Keratinocyte (primary cell): Measurements from ENCODE around the gene CCL27. TPM values are rescaled to one million over a fixed set of nuclear protein-coding genes. Genes with fewer than 3 reads are reported as not detected.

Experiments used
- DNase-seq: peaks from one replicate; pipeline ENCODE4 v3.0.0-alpha.2; 2011; ENCODE audit warnings: low read depth, missing footprints, low spot score
- FAIRE-seq: peaks from 2 replicates; lab custom pipeline; 2011; peaks lifted over from hg19 to GRCh38; lab: Jason Lieb, UNC
- H2AFZ ChIP-seq: 2 replicates; pipeline ENCODE4 v1.6.0; 2012; ENCODE audit warnings: low read length, control low read depth, inconsistent platforms; ENCODE audit not compliant: control insufficient read depth
- H3K27ac ChIP-seq: 2 replicates; pipeline ENCODE4 v1.5.1; 2011; ENCODE audit warnings: low read length; ENCODE audit not compliant: control insufficient read depth, insufficient read depth
- H3K27me3 ChIP-seq: 3 replicates; pipeline ENCODE4 v1.6.0; 2011; ENCODE audit warnings: low read length; ENCODE audit not compliant: control insufficient read depth, insufficient read depth; ENCODE audit errors: extremely low read depth
- H3K36me3 ChIP-seq, 2 experiments: 2 replicates in 1 of 2; 3 replicates in 1 of 2; pipeline ENCODE4 v1.5.1; 2011; ENCODE audit warnings: low read length in 2 of 2, mild to moderate bottlenecking in 1 of 2; ENCODE audit not compliant: control insufficient read depth in 2 of 2, insufficient read depth in 2 of 2; ENCODE audit errors: extremely low read depth in 1 of 2
- H3K4me1 ChIP-seq: 3 replicates; pipeline ENCODE4 v1.5.1; 2011; ENCODE audit warnings: low read length; ENCODE audit not compliant: control insufficient read depth, insufficient read depth; ENCODE audit errors: extremely low read depth
- H3K4me2 ChIP-seq: 3 replicates; pipeline ENCODE4 v1.6.0; 2011; ENCODE audit warnings: low read depth, low read length; ENCODE audit not compliant: control insufficient read depth, insufficient read depth; ENCODE audit errors: extremely low read depth
- H3K4me3 ChIP-seq, 3 experiments: fragments of 200-600 bp in 1 of 3; sonication (generic) in 1 of 3; 2 replicates in 2 of 3; 3 replicates in 1 of 3; pipeline ENCODE4 v1.5.1; 2011 to 2016; ENCODE audit warnings: low read length in 3 of 3, mild to moderate bottlenecking in 3 of 3, control low read depth in 2 of 3, inconsistent platforms in 1 of 3, low read depth in 1 of 3, mixed read lengths in 1 of 3, mixed run types in 1 of 3, moderate library complexity in 1 of 3; ENCODE audit not compliant: control insufficient read depth in 2 of 3, insufficient read depth in 2 of 3; ENCODE audit errors: extremely low read depth in 1 of 3
- H3K79me2 ChIP-seq: 2 replicates; pipeline ENCODE4 v1.6.0; 2012; ENCODE audit warnings: low read length; ENCODE audit not compliant: control insufficient read depth, insufficient read depth
- H3K9ac ChIP-seq: 3 replicates; pipeline ENCODE4 v1.6.0; 2011; ENCODE audit warnings: low read length; ENCODE audit not compliant: control insufficient read depth, insufficient read depth; ENCODE audit errors: extremely low read depth
- H3K9me1 ChIP-seq: 3 replicates; pipeline ENCODE4 v1.6.0; 2011; ENCODE audit warnings: low read length; ENCODE audit not compliant: control insufficient read depth, insufficient read depth; ENCODE audit errors: extremely low read depth
- H3K9me3 ChIP-seq: 2 replicates; pipeline ENCODE4 v1.5.1; 2012; ENCODE audit warnings: low read depth, low read length; ENCODE audit not compliant: control insufficient read depth
- H4K20me1 ChIP-seq: 3 replicates; pipeline ENCODE4 v1.6.0; 2011; ENCODE audit warnings: low read length; ENCODE audit not compliant: control insufficient read depth, insufficient read depth; ENCODE audit errors: extremely low read depth
- EZH2 ChIP-seq: IDR thresholded peaks from one replicate; pipeline ENCODE4 v1.6.1; 2012; ENCODE audit warnings: inconsistent platforms, mild to moderate bottlenecking, low read length, moderate library complexity
- dilution Hi-C: fragments of 300-500 bp; cut with MboI; formaldehyde crosslinking; loops from one replicate; pipeline ENCODE4 v1.7.0; 2020; ENCODE audit warnings: low sequenced_read_pairs; ENCODE audit not compliant: extremely low pct_ligation_motif_present
- polyA plus RNA-seq, 5 experiments: library from polyadenylated mRNA; depleted of rRNA in 3 of 5; stranded (reverse) in 3 of 5; stranded (forward) in 1 of 5; unstranded in 1 of 5; fragments of >200 nt; gene quantifications; 1 replicate in 1 of 5; 2 replicates in 3 of 5; 3 replicates in 1 of 5; pipeline versions ENCODE4 v1.2.1 to v1.2.3, GENCODE V29; 2011 to 2012; ENCODE audit warnings: missing spikeins in 2 of 5, low read depth in 1 of 5, low replicate concordance in 1 of 5
- TF ChIP-seq, protein P1 (sequence below), 3 experiments: IDR thresholded peaks in 1 of 3; conservative IDR thresholded peaks in 1 of 3; optimal IDR thresholded peaks in 1 of 3; 2 replicates in 2 of 3; 3 replicates in 1 of 3; pipeline versions ENCODE3 to v1.5.1; 2011; ENCODE audit warnings: low read length in 3 of 3, mild to moderate bottlenecking in 3 of 3, moderate library complexity in 2 of 3, control low read depth in 1 of 3, inconsistent platforms in 1 of 3; ENCODE audit not compliant: insufficient read depth in 2 of 3; ENCODE audit errors: extremely low read depth in 1 of 3

Gene CCL27
- polyA plus RNA-seq, 1 donor (not counting 4 experiments of a cell fraction or from before 2014, with no cell fraction given) = 0.46 TPM

DNA sequence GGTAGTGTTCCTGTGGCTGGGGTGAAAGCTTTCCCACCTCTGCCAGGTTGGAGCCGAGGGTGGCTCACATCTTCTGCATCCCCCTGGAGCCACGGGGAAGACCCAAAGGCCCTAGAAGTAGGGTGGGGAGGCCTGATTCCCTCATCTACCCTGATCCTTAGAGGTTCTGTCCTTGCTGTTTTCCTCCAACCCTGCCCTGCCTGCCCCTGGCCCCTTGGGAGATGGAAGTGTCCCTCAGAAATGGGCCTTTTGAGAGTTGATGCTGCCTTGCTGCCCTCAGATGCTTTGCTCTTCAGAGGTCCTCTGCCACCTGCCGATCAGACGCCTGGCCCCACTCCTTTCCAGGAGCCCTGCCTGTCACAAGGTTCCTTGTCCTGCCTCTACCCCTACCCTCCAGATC, 22.4 kb upstream of the CCL27 start:
- H3K4me3 ChIP-seq = no peak overlapping the region
- no peaks in the 10 kb centered on the region for H4K20me1 ChIP-seq
- H3K4me2 ChIP-seq = no peak overlapping the region
- no peak for TF ChIP-seq EZH2
- TF ChIP-seq, protein P1, sequence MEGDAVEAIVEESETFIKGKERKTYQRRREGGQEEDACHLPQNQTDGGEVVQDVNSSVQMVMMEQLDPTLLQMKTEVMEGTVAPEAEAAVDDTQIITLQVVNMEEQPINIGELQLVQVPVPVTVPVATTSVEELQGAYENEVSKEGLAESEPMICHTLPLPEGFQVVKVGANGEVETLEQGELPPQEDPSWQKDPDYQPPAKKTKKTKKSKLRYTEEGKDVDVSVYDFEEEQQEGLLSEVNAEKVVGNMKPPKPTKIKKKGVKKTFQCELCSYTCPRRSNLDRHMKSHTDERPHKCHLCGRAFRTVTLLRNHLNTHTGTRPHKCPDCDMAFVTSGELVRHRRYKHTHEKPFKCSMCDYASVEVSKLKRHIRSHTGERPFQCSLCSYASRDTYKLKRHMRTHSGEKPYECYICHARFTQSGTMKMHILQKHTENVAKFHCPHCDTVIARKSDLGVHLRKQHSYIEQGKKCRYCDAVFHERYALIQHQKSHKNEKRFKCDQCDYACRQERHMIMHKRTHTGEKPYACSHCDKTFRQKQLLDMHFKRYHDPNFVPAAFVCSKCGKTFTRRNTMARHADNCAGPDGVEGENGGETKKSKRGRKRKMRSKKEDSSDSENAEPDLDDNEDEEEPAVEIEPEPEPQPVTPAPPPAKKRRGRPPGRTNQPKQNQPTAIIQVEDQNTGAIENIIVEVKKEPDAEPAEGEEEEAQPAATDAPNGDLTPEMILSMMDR (optimal IDR thresholded peaks at IDR 0.05 in 1 of 3, IDR thresholded peaks at IDR 0.05 in 1 of 3, conservative IDR thresholded peaks at IDR 0.05 in 1 of 3; ENCODE audit: extremely low read depth in 1 of 3, insufficient read depth in 2 of 3, low read length in 3 of 3) = no peak
- H3K79me2 ChIP-seq = no peaks in the 10 kb centered on the region
- H2AFZ ChIP-seq = no peak overlapping the region
- H3K4me1 ChIP-seq = no peaks in the 10 kb centered on the region
- H3K9me3 ChIP-seq = no peaks in the 10 kb centered on the region
- dilution Hi-C loops = no loop called here
- H3K27me3 ChIP-seq = no peaks in the 10 kb centered on the region
- H3K36me3 ChIP-seq = peaks cover 0 to 3% of the 10 kb centered on the region in 2 experiments
- H3K27ac ChIP-seq = no peak overlapping the region
- H3K9me1 ChIP-seq = no peaks in the 10 kb centered on the region
- H3K9ac ChIP-seq = no peak overlapping the region
- DNase-seq (no peak), FAIRE-seq (no peak)

- Histone ChIP-seq H3K27me3 (no peaks in the 10 kb centered on the region), H3K27ac (no peak overlapping the region), H3K9me3 (no peaks in the 10 kb centered on the region), H3K9me1 (no peaks in the 10 kb centered on the region), H3K79me2 (no peaks in the 10 kb centered on the region), H3K9ac (no peak overlapping the region), H3K4me1 (no peaks in the 10 kb centered on the region), H4K20me1 (no peaks in the 10 kb centered on the region), H2AFZ (no peak overlapping the region), H3K36me3 (peaks cover under 1 to 3% of the 10 kb centered on the region in 2 experiments), H3K4me3 (no peak overlapping the region), H3K4me2 (no peak overlapping the region)
- dilution Hi-C loops = no loop called here
- FAIRE-seq = no peak
- TF ChIP-seq, protein P1 (optimal IDR thresholded peaks at IDR 0.05 in 1 of 3, IDR thresholded peaks at IDR 0.05 in 1 of 3, conservative IDR thresholded peaks at IDR 0.05 in 1 of 3; ENCODE audit: extremely low read depth in 1 of 3, insufficient read depth in 2 of 3, low read length in 3 of 3) = peak in 1 of 3 experiments; percentile 17
- no peak for TF ChIP-seq EZH2
- DNase-seq = no peak
Observed at GRCh38 chr9:34684145-34684544, 21.7 kb upstream of the CCL27 start.
